ENCODE measurements around the gene ASPHD1.

DNA sequence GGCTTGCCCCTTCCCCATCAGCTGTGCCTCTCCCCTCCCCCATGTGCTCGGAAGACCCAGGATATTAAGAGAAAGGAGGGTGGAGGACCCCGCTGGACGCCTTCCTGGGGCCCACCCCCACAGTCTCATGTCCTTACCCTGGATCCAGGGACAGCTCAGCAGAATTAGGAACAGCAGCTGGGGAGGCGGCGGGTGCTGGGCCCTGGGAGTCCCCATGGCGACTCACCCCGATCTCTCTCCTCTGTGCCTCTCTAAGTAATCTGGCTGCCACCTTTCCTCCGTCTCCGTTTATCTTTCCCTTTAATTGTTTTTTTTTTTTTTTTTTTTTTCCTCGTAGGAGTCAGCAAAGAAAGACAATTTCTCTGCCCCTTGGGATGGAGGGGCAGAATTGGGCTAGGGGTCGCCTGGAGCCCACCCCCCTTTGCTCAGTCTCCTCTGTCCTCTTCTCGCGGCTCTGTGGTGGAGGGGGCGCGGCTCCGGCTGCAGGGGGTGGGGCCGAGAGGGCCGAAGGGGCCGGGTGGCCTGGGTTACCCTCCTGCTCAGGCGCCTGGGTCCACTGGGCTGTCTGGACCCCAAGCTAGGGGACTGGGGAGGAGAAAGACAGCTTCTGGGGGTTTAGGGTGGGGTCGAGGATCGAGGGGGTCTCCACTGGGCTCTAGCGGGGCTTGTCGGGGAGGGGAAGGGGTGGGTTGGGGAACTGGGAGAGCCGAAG is 1.3 kb upstream of the ASPHD1 start:
- TF ChIP-seq ZNF274 (IDR thresholded peaks at IDR 0.05; ENCODE audit: low read depth, low read length), result no peak
- TF ChIP-seq YY1 (IDR thresholded peaks at IDR 0.05; ENCODE audit: insufficient read depth, insufficient read length), result no peak
